ENCODE results near the gene HIVEP3.

DNA sequence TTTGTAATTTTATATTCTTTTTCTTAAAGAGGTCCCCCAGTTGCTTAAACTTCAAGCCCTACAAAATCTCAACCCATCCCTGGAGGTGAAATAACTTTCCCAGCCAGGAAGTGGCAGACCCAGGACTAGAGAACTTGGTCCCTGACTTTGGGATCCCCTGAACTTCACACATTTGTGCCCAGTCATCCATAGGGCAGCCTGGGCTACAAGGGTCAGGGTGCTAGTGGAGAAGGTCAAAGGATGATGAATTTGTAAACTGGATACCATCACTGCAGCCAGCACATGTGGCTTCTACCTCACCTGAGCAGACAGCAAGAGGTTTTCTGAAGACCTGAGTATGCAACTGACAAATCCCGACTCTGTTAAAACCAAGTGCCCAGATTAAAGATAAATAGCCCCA, 31.4 kb downstream of the HIVEP3 start:
- TF ChIP-seq POLR2A (IDR thresholded peaks at IDR 0.05), result no peak
- TF ChIP-seq, protein P1, sequence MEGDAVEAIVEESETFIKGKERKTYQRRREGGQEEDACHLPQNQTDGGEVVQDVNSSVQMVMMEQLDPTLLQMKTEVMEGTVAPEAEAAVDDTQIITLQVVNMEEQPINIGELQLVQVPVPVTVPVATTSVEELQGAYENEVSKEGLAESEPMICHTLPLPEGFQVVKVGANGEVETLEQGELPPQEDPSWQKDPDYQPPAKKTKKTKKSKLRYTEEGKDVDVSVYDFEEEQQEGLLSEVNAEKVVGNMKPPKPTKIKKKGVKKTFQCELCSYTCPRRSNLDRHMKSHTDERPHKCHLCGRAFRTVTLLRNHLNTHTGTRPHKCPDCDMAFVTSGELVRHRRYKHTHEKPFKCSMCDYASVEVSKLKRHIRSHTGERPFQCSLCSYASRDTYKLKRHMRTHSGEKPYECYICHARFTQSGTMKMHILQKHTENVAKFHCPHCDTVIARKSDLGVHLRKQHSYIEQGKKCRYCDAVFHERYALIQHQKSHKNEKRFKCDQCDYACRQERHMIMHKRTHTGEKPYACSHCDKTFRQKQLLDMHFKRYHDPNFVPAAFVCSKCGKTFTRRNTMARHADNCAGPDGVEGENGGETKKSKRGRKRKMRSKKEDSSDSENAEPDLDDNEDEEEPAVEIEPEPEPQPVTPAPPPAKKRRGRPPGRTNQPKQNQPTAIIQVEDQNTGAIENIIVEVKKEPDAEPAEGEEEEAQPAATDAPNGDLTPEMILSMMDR (IDR thresholded peaks at IDR 0.05), result no peak

Data from body of pancreas (tissue), 4 donors.